Frontal cortex (tissue), 4 donors: ENCODE data around the gene WDR5. TPM values are rescaled to one million over a fixed set of nuclear protein-coding genes. Genes with fewer than 3 reads are reported as not detected.
"Not testable (repeated sequence)": the region's sequence is repeated elsewhere in the genome, so short reads cannot be mapped to it uniquely, and the experiment has no call there.

Experiments
- DNase-seq, 2 donors: peaks; one replicate each; pipeline ENCODE4 v3.0.0; 2012; ENCODE audit warnings: low spot score in 2 of 2
- FAIRE-seq: peaks from 2 replicates; lab custom pipeline; 2012; peaks lifted over from hg19 to GRCh38; lab: Jason Lieb, UNC
- total RNA-seq: library from RNA; depleted of rRNA; stranded (reverse); fragments of >200 nt; gene quantifications from one replicate; pipeline ENCODE4 v1.2.3, GENCODE V29; 2014
- donor health status: control.
- donor health status: control.
- donor health status: control.

WDR5 gene
- total RNA-seq: 24.5 TPM

DNA sequence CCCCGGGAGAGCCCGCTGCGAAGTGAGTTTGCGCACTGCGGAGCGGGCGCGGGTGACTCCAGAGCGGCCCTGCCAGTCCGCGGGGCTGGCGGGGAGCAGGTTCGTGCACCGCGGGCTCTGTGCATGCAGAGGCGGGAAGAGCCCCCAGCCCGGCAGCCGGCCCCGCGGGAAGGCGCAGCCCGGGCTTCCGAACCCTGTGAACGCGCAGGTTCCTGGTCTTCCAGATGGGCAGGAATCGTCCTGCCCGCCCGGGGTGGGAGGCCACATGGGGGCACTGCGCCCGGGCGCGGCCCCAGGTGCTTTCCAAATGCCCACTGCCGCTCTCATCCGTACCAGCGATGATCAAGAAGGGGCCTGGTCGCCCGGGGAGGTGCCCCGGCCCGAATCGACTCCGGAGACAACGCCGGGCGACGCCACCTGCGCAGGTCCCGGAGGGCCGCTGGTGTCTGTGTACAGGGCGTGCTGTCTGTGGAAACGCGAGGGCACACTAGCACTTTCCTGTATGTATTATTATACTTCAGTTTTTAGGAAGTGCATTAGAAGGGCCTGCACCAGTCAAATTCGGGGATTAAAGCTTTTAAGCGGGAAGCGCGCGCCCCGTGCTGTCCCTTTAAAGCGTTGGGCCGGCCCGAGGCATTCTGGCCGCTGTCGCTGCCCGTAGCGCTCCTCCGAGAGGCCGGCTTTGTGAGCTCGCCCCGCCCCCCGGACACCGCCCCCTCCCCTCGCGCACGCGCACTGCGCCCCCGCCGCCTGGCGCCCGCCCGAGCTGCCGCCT, at the start of gene WDR5:
Gene WDR5 (plus strand): TSS at position 740 of the 775 bp plus-strand sequence. CDS start 3,796 bp downstream, outside the sequence.
- FAIRE-seq: no peak
- peak; percentile 100 for DNase-seq

DNA sequence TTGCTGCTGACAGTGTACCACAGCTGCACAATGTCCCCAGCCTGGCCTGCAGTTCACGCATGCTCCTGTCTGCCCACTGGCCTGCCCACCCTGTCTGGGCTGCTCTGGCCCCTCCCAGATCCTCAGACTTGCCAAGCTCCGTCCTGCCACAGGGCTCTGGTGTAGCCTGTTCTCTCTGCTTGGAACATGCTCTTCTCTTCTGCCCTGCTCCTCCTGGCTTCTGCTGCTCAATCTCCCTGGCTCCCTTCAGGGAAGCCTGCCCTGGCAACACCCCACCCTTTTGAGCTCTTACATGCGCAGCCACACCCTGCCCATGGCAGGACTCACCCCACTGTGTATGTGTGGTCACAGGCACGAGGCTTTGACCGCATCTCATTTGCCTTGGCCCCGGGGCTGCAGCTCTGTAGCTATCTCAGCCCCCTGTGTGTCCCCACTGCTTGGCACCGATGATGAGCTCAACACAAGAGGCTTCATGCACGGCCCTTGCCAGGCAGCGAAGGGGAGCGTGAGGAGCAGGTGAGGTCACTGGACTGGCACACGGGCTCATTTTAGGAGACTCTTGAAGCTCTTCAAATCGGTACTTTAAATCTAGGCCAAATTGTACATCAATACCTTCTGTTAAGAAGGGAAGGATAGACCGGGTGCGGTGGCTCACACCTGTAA, 47.7 kb upstream of the WDR5 start:
- FAIRE-seq (no peak), DNase-seq (no peak)

DNA sequence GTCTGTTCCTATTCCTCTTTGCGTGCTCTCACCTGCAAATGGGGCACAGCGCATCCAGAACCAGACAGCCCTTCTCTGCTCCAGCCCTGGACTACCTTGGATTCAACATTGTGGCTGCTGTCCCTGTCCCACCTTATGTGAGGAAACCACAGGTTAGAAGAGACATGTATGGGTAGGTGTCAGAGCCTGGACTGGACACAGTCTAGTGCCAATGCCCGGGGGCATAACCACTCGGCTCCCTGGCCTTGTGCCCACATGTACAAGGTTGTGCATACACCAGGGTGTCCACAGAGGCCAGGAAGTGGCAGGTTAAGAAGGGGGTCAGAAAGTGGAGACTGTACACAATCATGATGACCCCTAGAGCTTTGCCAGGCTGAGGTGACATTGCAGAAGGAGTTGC, 45.9 kb upstream of the WDR5 start:
- FAIRE-seq (no peak), DNase-seq (no peak)

DNA sequence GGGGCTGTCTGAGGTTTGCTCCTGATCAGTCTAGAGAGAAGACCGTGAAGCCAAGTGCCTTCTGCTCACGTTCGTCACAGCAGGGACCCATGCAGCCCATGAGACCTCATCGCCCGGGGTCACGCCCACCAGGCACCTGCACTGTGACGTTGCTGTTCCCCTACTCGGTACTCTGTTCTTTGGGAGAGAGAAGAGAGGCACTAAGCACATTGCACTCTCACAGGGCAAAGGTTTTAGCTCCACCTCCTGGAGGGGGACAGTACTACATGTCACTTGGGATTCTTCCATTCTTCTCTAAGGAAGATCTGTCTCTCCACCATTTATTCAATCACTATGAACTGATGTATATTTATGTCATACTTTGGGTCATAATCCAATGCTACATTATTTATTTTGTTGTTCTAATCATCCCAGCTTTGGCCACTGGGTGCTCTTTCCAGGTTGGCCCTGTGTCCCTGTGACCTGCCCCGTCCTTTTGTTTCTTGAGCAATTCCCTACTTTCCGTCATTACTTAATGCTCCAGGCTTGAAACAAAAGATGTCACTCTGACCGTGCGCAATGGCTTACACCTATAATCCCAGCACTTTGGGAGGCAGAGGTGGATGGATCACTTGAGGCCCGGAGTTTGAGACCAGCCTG, 36.6 kb upstream of the WDR5 start:
- DNase-seq (peak in 1 of 2 donors; percentile 25), FAIRE-seq (no peak)

DNA sequence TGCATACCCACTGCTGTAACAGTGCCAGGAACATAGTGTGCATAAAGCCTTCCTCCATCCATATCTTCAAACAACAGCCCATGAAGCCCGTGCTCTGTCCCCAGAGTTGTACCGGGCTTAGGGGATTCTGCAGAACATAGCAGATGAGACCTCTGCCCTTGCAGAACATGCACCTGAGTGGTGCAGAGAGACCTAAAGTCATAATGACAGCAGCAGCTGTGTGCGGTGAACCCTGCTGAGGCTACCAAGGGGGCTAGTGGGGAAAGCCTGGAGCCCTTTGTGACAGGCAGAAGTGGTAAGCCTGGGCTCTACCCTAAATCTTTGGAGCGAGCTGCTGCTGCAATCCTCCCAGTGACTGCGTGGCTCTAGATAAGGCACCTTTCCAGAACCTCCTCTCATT, 35.8 kb upstream of the WDR5 start:
- DNase-seq: no peak

DNA sequence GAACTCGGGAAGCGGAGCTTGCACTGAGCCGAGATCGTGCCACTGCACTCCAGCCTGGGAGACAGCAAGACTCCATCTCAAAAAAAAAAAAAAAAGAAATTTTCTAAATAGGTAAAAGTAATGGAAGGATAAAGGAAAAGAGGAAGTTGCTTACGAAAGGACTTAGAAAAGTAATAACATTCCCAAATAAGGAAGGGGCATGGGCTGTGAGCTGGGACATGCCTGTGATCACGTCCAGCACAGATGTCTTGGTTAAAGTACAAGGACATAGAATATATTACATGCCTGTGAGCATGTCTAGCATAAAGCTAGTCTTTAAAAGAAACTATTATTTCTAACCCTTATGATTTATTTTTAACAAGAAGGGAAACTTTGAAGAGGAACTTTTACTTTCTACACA, 34.7 kb upstream of the WDR5 start:
- not testable (repeated sequence) for DNase-seq, FAIRE-seq

More for the DNA sequence above, 35.8 kb upstream of the WDR5 start:
- no peak for FAIRE-seq

DNA sequence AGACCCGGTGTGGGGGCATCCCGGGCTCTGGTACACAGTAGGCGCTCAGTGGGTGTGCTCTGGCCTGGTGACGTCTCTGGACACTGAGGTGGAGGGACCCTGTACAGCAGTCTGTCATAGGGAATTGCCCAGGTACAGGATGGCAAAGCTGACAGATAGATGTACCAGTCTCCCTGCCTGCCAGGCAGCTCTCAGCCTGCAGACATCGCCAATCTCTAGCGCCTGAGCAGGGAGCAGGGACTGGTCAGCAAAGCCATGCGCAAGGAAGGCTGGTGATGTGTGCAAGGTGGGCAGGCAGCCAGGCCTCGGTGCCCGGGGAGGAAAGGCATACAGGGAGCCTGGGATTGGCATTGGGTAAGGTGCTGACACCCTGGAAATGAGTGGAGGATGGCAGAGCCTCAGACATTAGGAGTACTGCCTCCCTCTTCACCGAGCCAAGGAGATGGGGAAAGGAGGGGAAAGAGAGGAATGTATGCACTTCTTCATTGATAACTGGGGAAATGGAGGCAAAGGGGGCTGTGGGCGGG, 34.2 kb upstream of the WDR5 start:
- FAIRE-seq: no peak
- DNase-seq: no peak

DNA sequence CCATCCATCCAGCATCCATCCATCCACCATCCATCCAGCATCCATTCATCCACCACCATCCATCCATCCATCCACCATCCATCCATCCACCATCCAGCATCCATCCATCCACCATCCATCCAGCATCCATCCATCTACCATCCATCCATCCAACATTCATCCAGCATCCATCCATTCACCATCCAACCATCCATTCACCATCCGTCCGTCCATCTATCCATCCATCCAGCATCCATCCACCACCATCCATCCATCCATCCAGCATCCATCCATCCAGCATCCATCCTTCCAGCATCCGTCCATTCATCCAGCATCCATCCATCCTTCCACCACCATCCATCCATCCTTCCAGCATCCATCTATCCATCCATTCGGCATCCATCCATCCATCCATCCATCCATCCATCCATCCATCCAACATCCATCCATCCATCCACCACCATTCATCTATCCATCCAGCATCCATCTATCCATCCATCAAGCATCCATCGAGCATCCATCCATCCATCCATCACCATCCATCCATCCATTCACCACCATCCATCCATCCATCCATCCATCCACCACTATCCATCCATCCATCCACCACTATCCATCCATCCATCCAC, 32.4 kb upstream of the WDR5 start:
- no peak for DNase-seq
- FAIRE-seq: no peak

DNA sequence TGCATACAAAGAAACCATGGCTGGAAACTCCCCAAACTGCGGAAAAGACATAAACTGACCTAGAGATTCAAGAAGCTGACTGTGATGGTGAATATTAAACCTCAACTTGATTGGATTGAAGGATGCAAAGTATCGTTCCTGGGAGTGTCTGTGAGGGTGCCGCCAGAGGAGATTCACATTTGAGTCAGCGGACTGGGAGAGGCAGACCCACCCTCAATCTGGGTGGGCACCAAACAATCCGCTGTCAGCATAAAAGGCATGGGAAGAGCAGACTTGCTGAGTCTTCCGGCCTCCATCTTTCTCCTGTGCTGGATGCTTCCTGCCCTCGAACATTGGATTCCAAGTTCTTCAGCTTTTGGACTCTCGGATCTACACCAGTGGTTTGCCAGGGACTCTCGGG, 24.8 kb upstream of the WDR5 start:
- FAIRE-seq: no peak
- no peak for DNase-seq

DNA sequence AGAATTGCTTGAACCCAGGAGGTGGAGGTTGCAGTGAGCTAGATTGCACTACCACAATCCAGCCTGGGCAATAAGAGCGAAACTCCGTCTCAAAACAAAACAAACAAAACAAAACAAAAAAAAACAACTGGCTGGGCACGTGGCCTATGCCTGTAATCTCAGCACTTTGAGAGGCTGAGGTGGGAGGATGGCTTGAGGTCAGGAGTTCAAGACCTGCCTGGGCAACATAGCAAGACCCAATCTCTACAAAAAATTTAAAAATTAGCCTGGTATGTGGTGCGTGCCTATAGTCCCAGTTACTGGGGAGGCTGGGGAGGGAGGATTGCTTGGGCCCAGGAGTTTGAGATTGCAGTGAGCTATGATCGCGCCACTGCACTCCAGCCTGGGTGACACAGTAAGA, 23.3 kb upstream of the WDR5 start:
- FAIRE-seq: no peak
- DNase-seq: no peak

DNA sequence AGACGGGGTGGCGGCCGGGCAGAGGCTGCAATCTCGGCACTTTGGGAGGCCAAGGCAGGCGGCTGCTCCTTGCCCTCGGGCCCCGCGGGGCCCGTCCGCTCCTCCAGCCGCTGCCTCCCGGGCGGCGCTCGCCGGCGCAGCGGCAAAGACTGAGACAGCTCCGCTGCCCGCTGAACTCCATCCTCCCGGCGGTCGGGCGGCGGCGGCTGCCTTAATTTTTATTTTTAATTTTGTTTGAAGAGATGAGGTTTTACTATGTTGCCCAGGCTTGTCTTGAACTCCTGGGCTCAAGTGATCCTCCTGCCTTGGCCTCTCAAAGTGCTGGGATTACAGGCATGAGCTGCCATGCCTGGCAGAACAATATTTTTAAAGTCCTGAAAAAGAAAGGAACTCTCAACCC, 16.9 kb upstream of the WDR5 start:
- DNase-seq, FAIRE-seq: not testable (repeated sequence)

DNA sequence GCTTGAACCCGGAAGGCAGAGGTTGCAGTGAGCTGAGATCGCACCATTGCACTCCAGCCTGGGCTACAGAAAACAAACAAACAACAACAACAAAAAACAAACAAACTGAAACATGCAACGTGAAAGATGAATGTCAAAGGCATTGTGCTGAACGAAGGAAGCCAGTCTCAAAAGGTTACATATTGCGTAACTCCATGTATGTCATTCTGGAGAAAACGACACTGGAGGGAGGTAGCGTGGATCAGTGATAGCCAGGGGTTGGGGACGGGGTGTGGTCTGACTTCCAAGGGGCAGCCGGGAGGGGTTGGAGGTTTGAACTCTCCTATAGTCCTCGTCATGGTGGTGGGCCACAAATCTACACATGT, 12.1 kb upstream of the WDR5 start:
- no peak for FAIRE-seq

DNA sequence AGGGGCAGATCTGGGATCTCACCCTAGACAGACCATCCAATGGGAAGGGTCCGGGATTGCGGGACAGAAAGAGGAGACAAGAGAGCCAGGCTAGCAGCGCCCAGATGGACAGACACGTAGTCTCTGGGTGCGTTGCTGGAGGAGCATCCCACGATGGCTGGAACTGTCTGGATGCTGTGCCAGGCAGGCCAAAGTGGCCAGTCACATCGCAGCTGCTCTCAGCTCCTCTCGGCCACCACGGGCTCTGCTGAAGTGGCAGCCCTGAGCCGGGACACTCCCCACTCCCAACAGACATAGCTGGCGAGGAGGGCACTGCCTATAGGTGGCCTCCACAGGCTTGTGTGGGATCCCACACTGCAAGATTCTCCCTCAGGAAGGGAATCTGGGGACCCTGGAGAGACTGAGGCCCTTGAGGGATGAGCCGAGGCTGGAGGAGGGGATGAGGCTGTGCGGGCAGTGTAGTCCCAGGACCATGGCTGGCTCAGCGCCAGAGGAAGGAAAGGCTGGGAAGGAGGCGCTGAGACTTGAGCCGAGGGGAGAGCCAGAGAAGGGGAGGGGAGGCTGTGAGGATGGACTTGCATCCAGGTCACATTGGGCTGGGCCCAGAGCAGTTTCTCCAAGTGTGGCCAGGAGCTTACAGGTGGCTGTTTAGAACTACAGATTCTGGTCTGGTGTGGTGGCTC, 10.3 kb upstream of the WDR5 start:
- FAIRE-seq: no peak
- DNase-seq: no peak

More for the DNA sequence above, 12.1 kb upstream of the WDR5 start:
- no peak for DNase-seq

DNA sequence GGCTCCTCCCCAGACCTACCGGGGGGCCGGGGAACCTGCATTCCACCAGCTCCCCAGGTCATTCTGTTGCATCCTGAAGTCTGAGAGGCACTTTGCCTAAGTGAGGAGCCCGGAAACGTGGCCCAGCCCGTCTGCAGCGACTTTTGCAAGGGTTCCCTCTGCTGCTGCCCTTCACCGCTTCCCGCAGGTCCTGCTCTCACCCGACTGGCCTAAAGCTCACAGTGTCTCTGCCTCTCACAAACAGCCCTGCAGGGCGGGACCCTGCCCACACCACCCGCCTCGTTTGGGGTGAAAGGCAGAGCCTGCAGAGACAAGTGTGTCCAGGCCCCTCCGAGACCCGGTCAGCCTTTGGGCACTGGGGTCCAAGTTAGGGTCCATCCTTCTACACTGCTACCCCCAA, 9.5 kb upstream of the WDR5 start:
- FAIRE-seq: no peak
- no peak for DNase-seq

DNA sequence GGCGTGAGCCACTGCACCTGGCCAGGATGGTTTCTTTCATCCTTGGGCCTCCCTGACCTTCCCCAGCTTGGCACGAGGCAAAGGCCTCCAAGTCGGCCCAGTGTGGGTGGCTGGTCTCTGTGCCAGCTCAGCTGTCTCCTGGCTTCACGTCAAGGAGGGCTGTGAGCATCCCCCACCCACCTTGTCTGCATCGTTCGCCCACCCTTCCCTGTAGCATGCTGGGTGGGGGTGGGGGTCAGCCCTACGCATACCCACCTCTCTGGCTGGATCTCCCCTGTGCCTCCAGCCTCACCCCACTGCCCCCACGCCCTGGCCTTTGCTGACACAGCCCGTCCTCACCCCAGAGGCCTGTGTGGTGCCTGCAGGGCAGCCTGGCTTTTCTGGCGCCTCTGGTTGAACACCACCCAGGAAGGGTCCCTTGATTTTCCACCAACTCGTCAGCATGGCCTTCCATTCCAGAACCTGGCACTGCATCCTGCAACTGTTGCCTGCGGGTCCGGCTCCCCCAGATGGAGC, 8.8 kb upstream of the WDR5 start:
- FAIRE-seq (no peak), DNase-seq (no peak)

DNA sequence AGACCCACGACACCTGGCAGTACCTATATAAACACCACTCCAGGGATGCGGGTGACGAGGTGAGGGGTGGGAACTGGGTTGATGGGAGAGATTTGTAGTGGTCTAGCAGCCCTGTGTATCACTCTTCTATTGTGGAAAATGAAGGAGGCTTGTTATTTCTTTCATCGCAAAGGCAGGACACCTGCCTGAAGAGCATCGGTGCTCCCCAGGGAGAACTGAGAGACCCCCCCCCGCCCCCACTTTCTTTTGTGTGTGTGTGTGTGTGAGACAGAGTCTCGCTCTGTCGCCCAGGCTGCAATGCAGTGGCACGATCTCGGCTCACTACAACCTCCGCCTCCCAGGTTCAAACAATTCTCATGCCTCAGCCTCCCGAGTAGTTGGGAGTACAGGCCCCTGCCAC, 8.3 kb upstream of the WDR5 start:
- DNase-seq: no peak
- FAIRE-seq: no peak

DNA sequence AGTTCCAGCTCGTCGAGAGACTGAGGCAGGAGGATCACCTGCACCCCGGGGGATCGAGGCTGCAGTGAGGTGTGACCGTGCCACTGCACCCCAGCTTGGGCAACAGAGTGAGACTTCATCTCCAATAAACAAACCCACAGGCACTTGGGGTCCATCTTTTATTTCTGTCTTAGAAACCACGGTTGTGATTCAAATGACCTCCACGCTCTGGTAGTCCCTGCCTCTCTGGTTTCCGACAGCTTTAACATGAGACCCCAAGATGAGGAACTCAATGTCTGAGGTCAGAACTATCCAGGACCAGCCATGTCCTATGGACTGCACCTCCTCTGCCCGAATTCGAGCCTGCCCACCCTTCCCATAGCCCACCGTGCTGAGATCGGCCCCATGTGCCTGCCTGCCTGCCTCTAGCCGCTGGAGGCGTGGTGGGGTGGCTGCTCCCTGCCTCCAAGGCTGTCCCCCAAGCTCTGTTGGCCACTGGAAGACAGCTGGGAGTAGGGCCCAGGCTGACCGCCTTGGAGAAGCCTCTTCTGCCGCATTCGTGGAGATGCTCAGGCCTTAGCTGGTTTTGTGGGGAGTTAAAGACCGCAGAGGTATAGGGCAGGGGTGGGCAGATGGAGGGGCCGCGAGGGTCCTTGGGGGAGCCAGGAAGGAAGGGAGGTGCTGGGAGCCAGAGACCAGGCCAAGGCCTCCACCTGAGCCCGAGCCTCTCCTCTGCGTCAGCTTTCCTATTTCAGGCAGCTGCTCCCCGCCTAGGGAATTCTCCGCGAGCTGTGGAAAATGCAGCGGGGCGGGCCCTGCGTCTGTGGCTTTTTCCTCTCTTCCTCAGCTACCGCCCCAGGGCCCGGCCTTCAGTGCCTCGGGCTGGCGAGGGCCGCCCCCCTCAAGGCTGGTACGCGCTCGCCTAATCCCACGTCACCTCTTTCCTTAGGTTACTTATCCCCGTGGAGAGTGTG, 6.9 kb upstream of the WDR5 start:
- no peak for FAIRE-seq

DNA sequence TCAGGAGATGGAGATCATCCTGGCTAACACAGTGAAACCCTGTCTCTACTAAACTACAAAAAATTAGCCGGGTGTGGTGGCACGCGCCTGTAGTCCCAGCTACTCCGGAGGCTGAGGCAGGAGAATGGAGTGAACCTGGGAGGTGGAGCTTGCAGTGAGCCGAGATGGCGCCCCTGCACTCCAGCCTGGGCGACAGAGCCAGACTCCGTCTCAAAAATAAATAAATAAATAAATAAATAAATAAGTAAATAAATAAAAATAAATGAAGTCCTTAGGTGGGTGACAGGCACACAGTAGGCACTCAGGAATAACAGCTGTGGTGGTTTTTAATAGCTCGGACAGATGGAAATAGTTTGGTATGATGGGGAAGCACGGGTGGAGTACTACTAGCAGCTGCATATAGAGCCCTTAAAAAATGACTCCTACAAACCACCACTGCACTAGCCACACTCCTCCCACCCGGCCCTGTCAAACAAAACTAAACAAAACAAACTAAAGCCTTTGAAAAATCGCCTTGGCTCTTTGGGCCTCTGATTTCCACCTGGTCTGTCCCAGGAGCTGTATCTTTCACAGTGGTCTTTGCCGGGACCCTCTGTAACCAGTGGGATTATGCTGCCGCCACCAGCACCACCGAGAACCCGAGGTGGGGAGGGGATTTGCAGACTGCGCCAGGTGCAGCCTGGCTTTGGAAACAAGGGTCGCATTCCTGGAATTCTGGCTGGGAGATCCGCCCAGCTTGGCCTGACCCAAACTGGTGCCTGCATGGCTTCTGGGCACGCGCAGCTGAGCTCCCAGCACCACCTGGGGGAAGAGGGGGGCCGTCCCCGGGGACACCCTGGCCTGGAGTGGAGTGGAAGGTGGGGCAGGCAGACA, 5.1 kb upstream of the WDR5 start:
- no peak for DNase-seq
- FAIRE-seq: no peak

More for the DNA sequence above, 6.9 kb upstream of the WDR5 start:
- DNase-seq: no peak
